LNCAP (cell line): ENCODE data around the gene KCNIP1.

ENCODE experiments used
- TF ChIP-seq, protein P1 (sequence below): fragments of 450-650 bp; IDR thresholded peaks from 2 replicates; pipeline ENCODE4 v1.5.1; 2017; ENCODE audit warnings: mild to moderate bottlenecking

The KCNIP1 gene

DNA sequence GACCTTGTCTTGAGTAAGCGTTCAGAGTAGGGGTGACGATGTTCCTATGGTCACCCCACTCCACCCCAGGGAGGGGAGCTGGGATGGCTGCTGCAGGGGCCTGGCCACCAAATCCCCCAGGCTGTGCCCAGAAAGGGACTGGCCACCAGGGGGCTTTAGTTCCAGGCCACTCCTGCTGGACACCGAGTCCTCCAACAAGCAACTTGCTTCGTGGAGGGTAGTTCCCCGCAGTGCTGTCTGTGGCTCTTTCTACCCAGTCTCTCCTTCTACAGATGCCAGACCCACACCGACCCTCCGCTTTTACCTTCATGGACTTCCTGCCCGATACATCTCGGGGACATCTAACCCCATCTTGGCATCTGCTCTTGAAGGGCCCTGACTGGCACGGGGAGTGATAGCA is 244.0 kb downstream of the KCNIP1 start:
- TF ChIP-seq, protein P1, sequence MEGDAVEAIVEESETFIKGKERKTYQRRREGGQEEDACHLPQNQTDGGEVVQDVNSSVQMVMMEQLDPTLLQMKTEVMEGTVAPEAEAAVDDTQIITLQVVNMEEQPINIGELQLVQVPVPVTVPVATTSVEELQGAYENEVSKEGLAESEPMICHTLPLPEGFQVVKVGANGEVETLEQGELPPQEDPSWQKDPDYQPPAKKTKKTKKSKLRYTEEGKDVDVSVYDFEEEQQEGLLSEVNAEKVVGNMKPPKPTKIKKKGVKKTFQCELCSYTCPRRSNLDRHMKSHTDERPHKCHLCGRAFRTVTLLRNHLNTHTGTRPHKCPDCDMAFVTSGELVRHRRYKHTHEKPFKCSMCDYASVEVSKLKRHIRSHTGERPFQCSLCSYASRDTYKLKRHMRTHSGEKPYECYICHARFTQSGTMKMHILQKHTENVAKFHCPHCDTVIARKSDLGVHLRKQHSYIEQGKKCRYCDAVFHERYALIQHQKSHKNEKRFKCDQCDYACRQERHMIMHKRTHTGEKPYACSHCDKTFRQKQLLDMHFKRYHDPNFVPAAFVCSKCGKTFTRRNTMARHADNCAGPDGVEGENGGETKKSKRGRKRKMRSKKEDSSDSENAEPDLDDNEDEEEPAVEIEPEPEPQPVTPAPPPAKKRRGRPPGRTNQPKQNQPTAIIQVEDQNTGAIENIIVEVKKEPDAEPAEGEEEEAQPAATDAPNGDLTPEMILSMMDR, result peak; percentile 41; the same call in 1 of the 2 replicates

- TF ChIP-seq, protein P1, result no peak
These were observed 245.2 kb downstream of the KCNIP1 start for GRCh38 chr5:170748951-170749471.

DNA sequence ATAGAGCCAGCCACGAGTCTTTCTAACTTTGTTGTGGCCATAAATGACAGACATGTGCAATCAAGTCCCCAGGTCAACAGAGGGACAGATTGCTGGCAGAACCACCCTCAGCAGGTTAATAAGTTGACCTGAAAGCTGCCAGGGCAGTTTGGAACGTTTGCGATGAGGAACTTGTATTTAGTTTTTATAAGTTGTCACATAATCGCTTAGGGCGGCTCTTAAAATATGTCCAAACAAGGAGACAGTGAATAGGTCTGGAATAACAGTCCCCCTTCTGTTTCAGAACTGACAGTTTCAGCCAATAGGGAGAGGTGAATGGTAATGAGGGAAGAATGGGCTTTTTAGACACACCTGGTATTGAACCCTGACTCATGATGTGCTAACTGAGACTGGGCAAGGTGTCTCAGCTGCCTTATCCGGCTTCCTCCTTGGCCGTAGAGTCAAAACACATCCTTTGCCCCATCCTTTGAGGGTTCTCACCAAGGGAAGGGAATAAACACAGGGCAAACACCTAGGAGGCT is 246.2 kb downstream of the KCNIP1 start:
- TF ChIP-seq, protein P1, result no peak

DNA sequence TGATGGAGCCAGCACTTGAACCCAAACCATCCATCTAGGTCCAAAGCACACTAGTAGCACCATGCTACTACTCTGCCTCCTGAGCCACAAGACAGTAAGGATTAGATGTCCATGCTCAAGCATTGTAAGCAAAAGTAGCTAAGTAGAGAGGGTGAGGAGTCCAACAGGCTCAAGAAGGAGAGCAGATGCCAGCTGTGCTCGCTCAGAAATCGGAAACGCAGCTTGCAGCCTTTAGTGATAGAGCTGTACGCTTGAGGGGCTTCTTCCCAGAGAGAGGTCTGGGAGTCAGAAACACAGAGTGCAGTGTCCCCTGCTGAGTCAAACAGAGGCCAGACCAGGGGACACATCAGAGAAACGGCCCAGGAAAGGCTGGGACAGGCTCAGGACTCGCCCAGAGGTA is 247.0 kb downstream of the KCNIP1 start:
- TF ChIP-seq, protein P1, result no peak

DNA sequence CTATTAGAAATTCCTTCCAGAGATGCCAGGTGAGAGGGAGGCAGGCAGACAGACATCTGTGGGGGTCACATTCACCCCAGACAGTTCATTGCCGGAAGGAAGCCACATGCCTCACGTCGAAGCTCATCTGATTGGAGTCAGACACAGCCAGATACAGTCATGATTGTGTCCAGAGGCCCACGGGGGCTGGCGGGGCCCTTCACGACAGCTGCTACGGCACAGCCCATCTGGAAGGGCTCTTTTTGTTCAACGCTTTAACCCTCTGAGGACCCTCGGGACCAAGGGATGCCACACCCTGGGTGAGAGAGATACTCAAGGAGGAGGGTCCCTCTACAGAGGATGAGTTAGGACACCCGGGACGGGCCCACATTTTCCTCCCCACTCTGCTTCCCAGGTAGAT is 247.8 kb downstream of the KCNIP1 start:
- TF ChIP-seq, protein P1, result no peak

DNA sequence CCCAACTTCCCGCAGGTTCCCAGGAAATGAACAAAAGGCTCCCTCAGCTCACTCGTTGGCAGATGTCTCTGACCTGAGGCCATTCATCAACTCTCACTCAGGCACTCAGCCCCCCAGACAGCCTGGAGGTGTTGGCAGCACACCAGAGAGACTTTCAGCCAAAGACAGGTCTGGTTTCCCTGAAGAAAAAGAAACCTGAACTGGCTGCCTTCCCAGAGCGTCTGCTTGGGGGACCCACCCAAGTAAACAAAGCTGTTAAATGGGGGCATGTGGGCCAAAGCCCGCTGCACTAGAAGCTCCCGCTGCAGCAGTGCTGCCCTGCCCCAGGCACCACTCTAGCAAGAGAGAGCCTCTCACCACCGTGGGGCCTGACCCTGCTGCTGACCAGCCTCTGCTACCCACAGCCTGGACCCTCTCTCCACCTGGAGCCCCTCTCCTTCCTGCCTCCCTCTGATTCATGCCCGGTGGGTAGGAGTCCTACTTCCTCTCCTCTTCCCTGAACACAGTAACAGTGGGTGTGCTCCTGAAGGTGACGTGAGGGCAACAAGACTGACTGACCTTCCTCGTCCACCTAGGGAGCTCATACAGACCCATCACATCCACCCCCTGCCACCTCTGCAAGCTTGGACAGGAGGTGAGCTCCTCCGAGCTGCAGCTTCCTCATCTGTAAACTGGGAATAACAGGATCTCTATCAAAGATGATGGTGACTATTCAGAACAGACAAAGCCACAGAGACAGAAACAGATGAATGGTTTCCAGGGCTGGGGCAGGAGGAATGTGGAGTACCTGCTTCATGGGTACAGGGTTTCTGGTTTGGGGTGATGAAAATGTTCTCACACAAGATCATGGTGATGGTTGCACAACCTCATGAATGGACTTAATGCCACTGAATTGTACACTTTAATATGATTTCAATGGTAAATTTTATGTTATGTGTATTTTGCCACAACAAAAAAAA is 248.7 kb downstream of the KCNIP1 start:
- TF ChIP-seq, protein P1, result no peak

- TF ChIP-seq, protein P1, result no peak
These were observed 249.5 kb downstream of the KCNIP1 start for GRCh38 chr5:170753311-170753710.
